Right kidney (tissue), 1 donor: ENCODE measurements around the gene DBNDD2.

ENCODE experiments used
- DNase-seq: peaks from one replicate; pipeline ENCODE4 v3.0.0-alpha.2; 2016

Gene DBNDD2

GRCh38 chr20:45374966-45375365 lies 33.1 kb upstream of the DBNDD2 start:
- no peak for DNase-seq

DNA sequence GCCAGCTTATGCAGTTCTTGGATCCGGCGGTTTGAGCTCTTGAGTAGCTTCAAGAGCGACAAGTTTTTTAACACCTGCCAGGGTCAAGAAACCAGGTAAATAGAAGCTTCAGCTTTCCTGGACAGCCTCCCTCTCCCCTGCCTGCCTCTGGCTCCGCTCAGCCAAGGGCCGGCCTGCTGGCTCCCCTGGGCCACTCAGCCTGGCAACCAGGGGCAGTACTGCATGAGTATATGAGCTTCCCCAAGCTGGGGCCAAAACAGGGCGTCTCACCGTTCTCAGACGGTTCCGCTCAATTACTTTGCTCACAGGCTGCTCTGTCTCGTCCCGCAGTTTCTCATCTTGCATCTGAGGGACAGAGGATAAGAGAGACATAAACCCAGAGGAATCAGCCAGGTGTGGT lies 30.8 kb upstream of the DBNDD2 start:
- DNase-seq = peak; percentile 47

DNA sequence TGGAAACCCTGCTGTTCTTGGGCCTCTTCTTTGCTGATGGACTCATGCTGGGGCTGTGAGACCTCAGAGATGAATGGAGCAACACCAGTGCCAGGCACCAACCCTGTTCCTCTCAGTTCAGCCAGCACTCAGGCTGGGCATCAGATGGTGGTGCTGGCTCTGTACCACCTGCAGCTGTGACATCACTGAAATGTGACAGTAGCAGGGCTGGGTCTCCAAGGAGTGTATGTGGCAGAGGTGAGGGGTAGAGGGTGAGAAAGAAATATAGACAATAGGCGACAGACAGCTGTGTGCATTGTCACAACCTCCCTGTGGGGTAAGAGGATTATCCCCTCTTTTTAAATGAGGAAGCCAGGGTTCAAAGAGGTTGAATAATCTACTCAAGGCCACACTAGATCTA lies 29.9 kb upstream of the DBNDD2 start, which contains the start of gene TP53TG5:
Gene TP53TG5 (minus strand): TSS at position 135 of the 400 bp plus-strand sequence. CDS start 89 bp downstream, at position 46.
- DNase-seq = no peak

DNA sequence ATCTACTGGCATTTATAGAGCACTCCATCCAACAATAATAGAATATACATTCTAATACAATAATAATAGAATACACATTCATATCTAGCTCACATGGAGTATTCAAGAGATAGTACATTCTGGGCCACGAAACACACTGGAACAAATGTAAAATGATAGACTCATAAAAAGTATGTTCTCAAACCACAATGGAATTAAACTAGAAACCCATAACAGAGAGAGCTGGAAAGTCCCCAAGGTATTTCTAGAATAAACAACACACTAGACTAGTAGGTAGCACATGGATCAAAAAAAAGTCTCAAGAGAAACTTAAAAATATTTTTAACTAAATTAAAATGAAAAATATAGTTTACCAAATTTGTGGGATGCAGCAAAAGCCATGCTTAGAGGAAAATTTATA lies 20.8 kb upstream of the DBNDD2 start:
- no peak for DNase-seq

GRCh38 chr20:45390931-45391330 lies 17.2 kb upstream of the DBNDD2 start:
- no peak for DNase-seq

DNA sequence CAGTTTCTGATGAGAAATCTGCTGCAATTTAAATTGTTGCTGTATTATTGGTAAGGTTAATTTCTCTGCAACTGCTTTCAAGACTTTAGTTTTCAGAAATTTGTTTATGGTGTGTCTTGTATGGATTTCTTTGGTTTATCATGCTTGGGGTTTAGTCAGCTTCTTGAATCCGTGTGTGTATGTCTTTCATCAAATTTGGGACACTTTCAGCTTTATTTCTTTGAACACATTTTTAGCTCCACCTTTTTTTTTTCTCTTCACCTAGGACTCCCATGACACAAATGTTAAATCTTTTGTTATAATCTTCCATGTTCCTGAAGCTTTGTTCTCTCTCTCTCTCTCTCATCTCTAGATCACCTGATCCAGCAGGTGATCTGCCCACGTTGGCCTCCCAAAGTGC lies 16.5 kb upstream of the DBNDD2 start:
- DNase-seq = no peak

DNA sequence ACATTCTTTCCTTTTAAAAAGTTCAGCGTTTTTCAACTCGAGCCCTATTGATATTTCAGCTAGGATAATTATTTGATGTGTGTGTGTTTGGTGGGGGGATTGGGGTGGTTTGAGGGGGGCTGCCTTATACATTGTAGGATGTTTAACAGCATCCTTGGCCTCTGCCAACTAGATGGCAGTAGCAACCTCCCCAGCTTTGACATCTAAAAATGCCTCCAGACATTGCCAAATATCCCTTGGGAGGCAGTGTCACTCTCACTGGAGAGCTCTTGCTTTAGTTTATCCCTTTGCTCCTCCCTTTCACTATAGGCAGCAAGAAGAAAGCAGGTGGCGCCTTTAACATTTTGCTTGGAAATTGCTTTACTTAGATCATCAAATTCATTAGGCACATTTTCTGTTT lies 15.4 kb upstream of the DBNDD2 start:
- no peak for DNase-seq

- DNase-seq = no peak
Observed at GRCh38 chr20:45394221-45395113, 13.6 kb upstream of the DBNDD2 start.

DNA sequence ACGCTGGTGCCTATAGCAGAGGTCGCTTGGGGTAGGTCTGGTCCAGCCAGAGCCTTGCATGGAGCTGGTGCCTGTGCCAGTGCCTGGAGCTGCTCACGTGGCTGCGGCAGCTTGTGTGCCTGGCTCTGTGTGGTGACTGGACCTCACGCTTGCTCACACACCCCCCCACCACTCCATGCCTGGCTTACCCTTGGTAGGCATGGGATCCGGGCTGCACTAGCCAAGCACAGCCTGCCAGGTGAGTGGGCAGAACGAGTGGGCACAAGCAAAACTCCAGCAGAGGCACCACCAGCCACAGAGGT lies 13.0 kb upstream of the DBNDD2 start:
- no peak for DNase-seq

DNA sequence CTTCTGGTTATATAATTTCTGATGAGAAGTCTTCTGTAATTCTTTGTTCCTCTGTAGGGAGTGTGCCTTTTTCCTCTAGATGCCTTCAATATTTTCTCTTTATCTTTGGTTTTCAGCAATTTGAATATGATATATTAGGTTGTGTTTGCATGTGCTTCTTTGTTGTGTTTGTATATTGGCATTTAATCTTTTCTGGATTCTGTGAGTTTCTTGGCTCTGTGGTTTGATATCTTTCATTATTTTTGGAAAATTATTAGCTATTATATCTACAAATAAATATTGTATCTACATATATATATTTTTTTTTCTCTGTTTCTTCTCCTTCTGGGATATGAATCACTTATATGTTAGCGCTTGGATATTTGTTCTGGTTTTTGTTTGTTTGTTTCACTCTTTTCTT lies 9.1 kb upstream of the DBNDD2 start:
- no peak for DNase-seq

GRCh38 chr20:45400346-45401031 lies 7.6 kb upstream of the DBNDD2 start:
- DNase-seq = no peak

DNA sequence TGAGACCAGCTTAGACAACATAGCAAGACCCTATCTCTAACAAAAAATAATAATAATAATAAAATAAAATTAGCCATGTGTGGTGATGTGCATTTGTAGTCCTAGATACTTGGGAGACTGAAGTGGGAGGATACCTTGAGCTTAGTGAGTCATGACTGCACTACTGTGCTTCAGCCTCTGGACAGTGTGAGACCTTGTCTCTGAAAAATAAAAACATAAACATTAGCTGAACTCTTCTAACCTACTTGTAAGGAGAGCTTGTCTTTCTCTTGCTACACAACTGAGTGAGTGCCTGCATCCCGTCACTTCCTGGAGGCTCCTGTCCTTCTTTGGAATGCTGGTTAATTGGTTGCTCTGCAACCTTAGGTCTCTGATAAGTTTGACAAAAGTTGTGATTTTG lies 5.1 kb upstream of the DBNDD2 start:
- no peak for DNase-seq

DNA sequence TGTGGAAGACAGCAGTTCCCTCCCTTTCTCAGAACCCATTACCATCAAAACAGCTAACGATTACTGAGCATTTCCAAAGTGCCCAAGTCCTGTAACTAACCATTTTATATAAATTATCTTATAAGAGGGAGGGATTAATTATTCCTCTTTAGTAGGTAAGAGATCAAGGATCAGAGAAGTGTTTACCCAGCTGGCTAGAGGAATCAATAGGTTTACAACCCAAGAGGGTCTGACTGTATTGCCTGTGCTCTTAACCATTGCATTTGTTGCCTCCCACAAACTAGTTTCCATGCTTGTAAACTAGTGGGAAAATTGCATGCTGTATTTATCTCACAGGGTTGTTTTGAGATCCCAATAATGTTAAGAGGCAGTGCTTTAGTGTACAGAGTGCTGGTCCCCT lies 3.7 kb upstream of the DBNDD2 start:
- no peak for DNase-seq

DNA sequence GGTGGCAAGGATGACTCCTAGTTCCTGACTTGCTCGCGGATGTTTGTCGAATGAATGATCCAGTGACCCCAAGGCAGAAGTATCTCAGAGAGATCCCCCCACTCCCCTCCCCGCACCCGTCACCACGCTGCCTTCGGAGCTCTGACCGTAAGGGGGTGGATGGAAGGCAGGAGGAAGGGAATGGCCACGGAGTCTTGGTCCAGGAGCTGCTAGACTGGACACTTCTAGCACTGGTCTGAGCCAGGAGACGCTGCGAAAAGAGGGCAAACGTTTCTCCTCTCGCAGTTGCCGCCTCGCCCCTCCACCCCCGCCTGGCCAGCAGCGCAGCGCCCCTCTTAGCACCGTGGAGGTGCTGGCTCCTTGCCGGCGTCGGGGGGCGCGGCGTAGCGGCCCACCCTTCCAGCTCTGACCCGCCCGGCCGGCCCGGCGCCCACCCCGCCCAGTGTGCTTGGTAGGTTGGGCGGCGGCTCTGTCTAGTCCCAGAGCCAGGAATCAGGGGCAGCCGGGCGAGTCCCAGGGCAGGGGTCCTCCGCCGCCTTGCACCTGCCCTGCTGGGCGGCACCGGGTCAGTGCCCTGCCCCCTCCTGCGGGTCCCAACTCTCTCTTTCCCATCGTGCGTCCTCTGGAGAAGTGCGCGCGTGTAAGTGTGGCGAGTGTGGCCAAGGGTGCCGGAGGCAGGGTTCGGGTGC lies 2.4 kb upstream of the DBNDD2 start:
- DNase-seq = no peak

GRCh38 chr20:45406260-45407066 lies 1.6 kb upstream of the DBNDD2 start:
- peak; percentile 73 for DNase-seq

DNA sequence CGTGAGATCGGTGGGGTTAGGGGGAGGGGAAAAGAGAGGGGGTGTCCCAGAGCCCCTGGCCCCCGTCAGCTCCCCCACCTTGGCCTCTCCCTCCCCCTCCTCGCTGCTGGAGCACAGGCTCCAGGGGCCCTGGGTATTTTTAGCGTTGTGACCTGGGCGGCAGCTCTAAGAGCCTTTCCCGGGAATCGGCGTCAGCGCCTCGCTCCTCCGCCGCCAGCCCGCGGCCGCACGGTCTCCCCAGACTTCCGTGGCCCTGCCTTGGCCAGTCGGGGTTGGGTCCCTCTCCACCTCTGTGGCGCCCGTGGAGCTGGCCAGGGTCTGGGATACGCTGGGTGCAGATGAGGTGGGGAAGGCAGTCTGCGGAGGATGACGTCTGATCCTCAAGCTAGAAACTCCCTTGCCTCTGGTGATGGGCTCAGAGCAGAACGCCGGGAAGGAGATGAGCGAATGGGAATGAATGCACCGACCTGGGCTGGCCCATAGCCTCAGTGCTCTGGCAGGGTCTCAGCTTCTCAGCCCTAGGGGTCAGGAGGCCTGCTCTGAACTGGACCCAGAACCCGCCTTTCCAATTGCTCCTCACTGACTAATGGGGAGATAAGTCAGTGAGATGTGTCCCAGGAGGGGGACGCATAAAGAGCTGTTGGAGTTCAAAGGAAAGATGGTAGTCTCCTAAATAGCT lies 883 bp upstream of the DBNDD2 start:
- peak; percentile 64 for DNase-seq

- no peak for DNase-seq
Observed at GRCh38 chr20:45408646-45409213, 641 bp downstream of the DBNDD2 start.

GRCh38 chr20:45409521-45410272 lies 1.6 kb downstream of the DBNDD2 start:
- DNase-seq = no peak

- DNase-seq = no peak
Observed at GRCh38 chr20:45410887-45411286, 2.8 kb downstream of the DBNDD2 start.

- no peak for DNase-seq
Observed at GRCh38 chr20:45412653-45413052, 4.6 kb downstream of the DBNDD2 start.

GRCh38 chr20:45413479-45413878 lies 5.4 kb downstream of the DBNDD2 start:
- DNase-seq = no peak
